H1 (cell line): Measurements from ENCODE around the gene CIT. TPM values are rescaled to one million over a fixed set of nuclear protein-coding genes. Genes with fewer than 3 reads are reported as not detected.

Source experiments
- CBX5 ChIP-seq: fragments of 300-800, 300-1000 bp; sonication (generic); IDR thresholded peaks from 2 replicates; pipeline ENCODE4 v1.7.1; 2016; ENCODE audit warnings: antibody characterized with exemption, low read length, low read depth
- CBX8 ChIP-seq: fragments of 300-800, 300-1000 bp; sonication (generic); IDR thresholded peaks from 2 replicates; pipeline ENCODE4 v1.7.1; 2016; ENCODE audit warnings: low read depth, low read length, borderline replicate concordance
- GABPA ChIP-seq: IDR thresholded peaks from 2 replicates; pipeline ENCODE4 v1.6.1; 2011; ENCODE audit warnings: mild to moderate bottlenecking, low read length, moderate library complexity, borderline replicate concordance; ENCODE audit not compliant: insufficient read depth
- KDM4A ChIP-seq: IDR thresholded peaks from one replicate; pipeline ENCODE4 v1.7.1; 2012; ENCODE audit warnings: low read depth, mild to moderate bottlenecking, moderate library complexity, low read length, inconsistent platforms; ENCODE audit not compliant: severe bottlenecking
- NRF1 ChIP-seq: IDR thresholded peaks from 2 replicates; pipeline ENCODE4 v1.6.1; 2011; ENCODE audit warnings: mild to moderate bottlenecking, low read depth, low read length, improper control_type of control experiment
- POLR2A ChIP-seq, 2 experiments: IDR thresholded peaks; 1 replicate in 1 of 2; 2 replicates in 1 of 2; pipeline ENCODE4 v1.6.1; 2011; ENCODE audit warnings: low read depth in 2 of 2, low read length in 2 of 2, mild to moderate bottlenecking in 2 of 2; ENCODE audit errors: control extremely low read depth in 1 of 2
- RFX5 ChIP-seq: IDR thresholded peaks from 2 replicates; pipeline ENCODE4 v1.6.1; 2011; ENCODE audit warnings: low read depth, low read length, improper control_type of control experiment, borderline replicate concordance
- SIN3A ChIP-seq, 2 experiments: IDR thresholded peaks in 1 of 2; conservative IDR thresholded peaks in 1 of 2; 2 replicates each; pipeline ENCODE4 v1.6.1; 2011 to 2012; ENCODE audit warnings: low read length in 2 of 2, improper control_type of control experiment in 1 of 2, low read depth in 1 of 2, mild to moderate bottlenecking in 1 of 2
- SP1 ChIP-seq: IDR thresholded peaks from 2 replicates; pipeline ENCODE4 v1.6.1; 2011; ENCODE audit warnings: low read depth, low read length
- TCF12 ChIP-seq: IDR thresholded peaks from 2 replicates; pipeline ENCODE4 v1.6.1; 2011; ENCODE audit warnings: low read depth, mild to moderate bottlenecking, low read length
- TEAD4 ChIP-seq: IDR thresholded peaks from 2 replicates; pipeline ENCODE4 v1.6.1; 2012; ENCODE audit warnings: low read depth, low read length, inconsistent platforms, mixed read lengths
- YY1 ChIP-seq: IDR thresholded peaks from 2 replicates; pipeline ENCODE4 v1.6.1; 2011; ENCODE audit warnings: low read depth, mild to moderate bottlenecking, low read length
- polyA plus RNA-seq, 7 experiments: library from polyadenylated mRNA; depleted of rRNA in 3 of 7; stranded (reverse) in 5 of 7; unstranded in 2 of 7; fragments of >200 nt in 5 of 7; fragments of 200-250 nt in 2 of 7; gene quantifications; 1 replicate in 5 of 7; 2 replicates in 1 of 7; 4 replicates in 1 of 7; pipeline versions ENCODE4 v1.2.1 to v1.2.3, GENCODE V29; 2011 to 2013; ENCODE audit warnings: missing spikeins in 2 of 7, mixed read lengths in 2 of 7
- total RNA-seq: library from RNA; stranded (reverse); fragmentation: NEBNext Ultra II Directional; extraction: Animal tissue kit (Norgen Biotek cat#: 25700); gene quantifications from 2 replicates; pipeline ENCODE4 v1.2.1, GENCODE V29; 2021

The CIT gene
- total and polyA plus RNA-seq, 2 of the 8 experiments (the other 6 are each of a cell fraction or from before 2014, with no cell fraction given): 17.1 to 60.9 TPM

- no peak for TF ChIP-seq TCF12
- no peak for TF ChIP-seq CBX5
- TF ChIP-seq SIN3A (conservative IDR thresholded peaks at IDR 0.05 in 1 of 2, IDR thresholded peaks at IDR 0.05 in 1 of 2; ENCODE audit: low read depth in 1 of 2, low read length in 2 of 2): peak; percentile 36 to 72; a peak in 1 of 4 replicates
- no peak for TF ChIP-seq RFX5
- TF ChIP-seq NRF1: no peak
- TF ChIP-seq TEAD4: no peak
- TF ChIP-seq CBX8: no peak
- no peak for TF ChIP-seq GABPA
- TF ChIP-seq KDM4A: peak; percentile 90
- TF ChIP-seq SP1: peak; percentile 85
- TF ChIP-seq POLR2A (IDR thresholded peaks at IDR 0.05; ENCODE audit: control extremely low read depth in 1 of 2, low read depth in 2 of 2, low read length in 2 of 2): peak; percentile 84 to 91
- no peak for TF ChIP-seq YY1
These were observed at the start of gene CIT (continued) for GRCh38 chr12:119876761-119877638.
